Gastrocnemius medialis (tissue), 4 donors: ENCODE results near the gene MGST1.

Experiments used
- POLR2A ChIP-seq, 2 donors: fragments of 450-650 bp; IDR thresholded peaks; one replicate each; pipeline ENCODE4 v1.6.1; 2017; ENCODE audit warnings: antibody characterized with exemption in 2 of 2, mild to moderate bottlenecking in 2 of 2, moderate library complexity in 2 of 2
- TF ChIP-seq, protein P1 (sequence below), 5 experiments: fragments of 450-650 bp in 3 of 5; fragments of 200-600 bp in 2 of 5; sonication (generic) in 2 of 5; IDR thresholded peaks in 4 of 5; conservative IDR thresholded peaks in 1 of 5; 1 replicate in 4 of 5; 2 replicates in 1 of 5; pipeline ENCODE4 v1.5.1; 2016 to 2019; ENCODE audit warnings: antibody characterized with exemption in 5 of 5, mild to moderate bottlenecking in 3 of 5, moderate library complexity in 3 of 5

DNA sequence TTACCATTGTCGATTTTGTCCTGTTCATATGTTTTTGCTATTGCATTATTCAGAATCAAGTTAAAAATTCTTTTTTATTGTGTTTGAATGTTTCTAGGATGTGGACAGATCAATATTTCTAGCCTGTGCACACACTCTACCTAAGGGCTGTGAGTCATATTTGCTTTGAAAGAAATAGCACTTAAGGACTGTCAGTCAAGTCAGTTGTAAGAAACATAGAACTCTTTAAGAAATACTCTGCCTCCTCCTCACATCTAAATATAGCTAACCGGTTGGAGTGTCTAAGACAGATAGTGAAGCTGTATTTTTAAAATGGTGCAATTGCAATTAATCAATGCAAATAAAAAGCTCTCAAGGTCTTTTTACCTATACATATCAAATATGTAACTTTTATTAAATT lies 17.9 kb upstream of the MGST1 start:
- no peak for TF ChIP-seq POLR2A (IDR thresholded peaks at IDR 0.05)
- TF ChIP-seq, protein P1, sequence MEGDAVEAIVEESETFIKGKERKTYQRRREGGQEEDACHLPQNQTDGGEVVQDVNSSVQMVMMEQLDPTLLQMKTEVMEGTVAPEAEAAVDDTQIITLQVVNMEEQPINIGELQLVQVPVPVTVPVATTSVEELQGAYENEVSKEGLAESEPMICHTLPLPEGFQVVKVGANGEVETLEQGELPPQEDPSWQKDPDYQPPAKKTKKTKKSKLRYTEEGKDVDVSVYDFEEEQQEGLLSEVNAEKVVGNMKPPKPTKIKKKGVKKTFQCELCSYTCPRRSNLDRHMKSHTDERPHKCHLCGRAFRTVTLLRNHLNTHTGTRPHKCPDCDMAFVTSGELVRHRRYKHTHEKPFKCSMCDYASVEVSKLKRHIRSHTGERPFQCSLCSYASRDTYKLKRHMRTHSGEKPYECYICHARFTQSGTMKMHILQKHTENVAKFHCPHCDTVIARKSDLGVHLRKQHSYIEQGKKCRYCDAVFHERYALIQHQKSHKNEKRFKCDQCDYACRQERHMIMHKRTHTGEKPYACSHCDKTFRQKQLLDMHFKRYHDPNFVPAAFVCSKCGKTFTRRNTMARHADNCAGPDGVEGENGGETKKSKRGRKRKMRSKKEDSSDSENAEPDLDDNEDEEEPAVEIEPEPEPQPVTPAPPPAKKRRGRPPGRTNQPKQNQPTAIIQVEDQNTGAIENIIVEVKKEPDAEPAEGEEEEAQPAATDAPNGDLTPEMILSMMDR (IDR thresholded peaks at IDR 0.05 in 4 of 5, conservative IDR thresholded peaks at IDR 0.05 in 1 of 5), result no peak
